CD8-positive, alpha-beta memory T cell (primary cell): Measurements from ENCODE around the gene ZBTB11. TPM values are rescaled to one million over a fixed set of nuclear protein-coding genes. Genes with fewer than 3 reads are reported as not detected.

Experiments
- CTCF ChIA-PET: fragments of 350-600 bp; sonication (Branson Sonifier 250); formaldehyde crosslinking; loops from one replicate; lab custom pipeline; 2021; ENCODE audit warnings: antibody characterized with exemption; lab: Charles Lee
- POLR2A ChIA-PET: fragments of 350-600 bp; sonication (Branson Sonifier 250); formaldehyde crosslinking; loops from one replicate; lab custom pipeline; 2021; ENCODE audit warnings: antibody characterized with exemption; lab: Charles Lee
- DNase-seq, 5 donors: peaks; one replicate each; pipeline versions ENCODE4 v3.0.0 to v3.0.0-alpha.2; 2020 to 2022; ENCODE audit warnings: mixed read lengths in 1 of 5
- H3K27ac ChIP-seq: one replicate; pipeline ENCODE4 v1.7.0; 2013; ENCODE audit warnings: low read depth, mild to moderate bottlenecking, low read length, moderate library complexity
- H3K27me3 ChIP-seq: 2 replicates; pipeline ENCODE4 v1.7.0; 2013; ENCODE audit warnings: low read length, mild to moderate bottlenecking; ENCODE audit not compliant: insufficient read depth, poor library complexity, severe bottlenecking
- H3K36me3 ChIP-seq: 2 replicates; pipeline ENCODE4 v1.7.0; 2013; ENCODE audit warnings: mild to moderate bottlenecking, low read length, moderate library complexity; ENCODE audit not compliant: insufficient read depth
- H3K4me1 ChIP-seq: 2 replicates; pipeline ENCODE4 v1.7.0; 2013; ENCODE audit warnings: mild to moderate bottlenecking, low read length, moderate library complexity; ENCODE audit not compliant: insufficient read depth
- H3K4me3 ChIP-seq: 2 replicates; pipeline ENCODE4 v1.7.0; 2013; ENCODE audit warnings: mild to moderate bottlenecking, low read length
- H3K9me3 ChIP-seq: 2 replicates; pipeline ENCODE4 v1.7.0; 2013; ENCODE audit warnings: mild to moderate bottlenecking, low read length
- H3K27ac Mint-ChIP-seq, 8 donors: one replicate each; pipeline ENCODE4 v1.8.0; 2020 to 2021; ENCODE audit warnings: mixed read lengths in 8 of 8, mild to moderate bottlenecking in 6 of 8, inconsistent platforms in 3 of 8, moderate library complexity in 3 of 8
- H3K27me3 Mint-ChIP-seq, 2 donors: one replicate each; pipeline ENCODE4 v1.8.0; 2020 to 2021; ENCODE audit warnings: mixed read lengths in 2 of 2, mild to moderate bottlenecking in 1 of 2, moderate library complexity in 1 of 2
- H3K36me3 Mint-ChIP-seq, 3 donors: one replicate each; pipeline ENCODE4 v1.8.0; 2020 to 2021; ENCODE audit warnings: mixed read lengths in 3 of 3, inconsistent platforms in 1 of 3, mild to moderate bottlenecking in 1 of 3
- H3K4me1 Mint-ChIP-seq, 3 donors: one replicate each; pipeline ENCODE4 v1.8.0; 2020 to 2021; ENCODE audit warnings: mixed read lengths in 3 of 3, inconsistent platforms in 1 of 3, mild to moderate bottlenecking in 1 of 3
- H3K4me3 Mint-ChIP-seq, 7 donors: one replicate each; pipeline ENCODE4 v1.8.0; 2020 to 2021; ENCODE audit warnings: mixed read lengths in 7 of 7, mild to moderate bottlenecking in 6 of 7, moderate library complexity in 4 of 7, inconsistent platforms in 2 of 7
- H3K9me3 Mint-ChIP-seq, 5 donors: one replicate each; pipeline ENCODE4 v1.8.0; 2020 to 2022; ENCODE audit warnings: mixed read lengths in 5 of 5, mild to moderate bottlenecking in 3 of 5, moderate library complexity in 2 of 5, inconsistent platforms in 1 of 5
- polyA plus RNA-seq: library from polyadenylated mRNA; unstranded; fragments of 300-500 nt; fragmentation: Illumina TruSeq; gene quantifications from one replicate; pipeline ENCODE4 v1.2.3, GENCODE V29; 2021
- total RNA-seq, 2 experiments: library from RNA; stranded (reverse); gene quantifications; one replicate each; pipeline ENCODE4 v1.2.3, GENCODE V29; 2021

ZBTB11 gene, protein sequence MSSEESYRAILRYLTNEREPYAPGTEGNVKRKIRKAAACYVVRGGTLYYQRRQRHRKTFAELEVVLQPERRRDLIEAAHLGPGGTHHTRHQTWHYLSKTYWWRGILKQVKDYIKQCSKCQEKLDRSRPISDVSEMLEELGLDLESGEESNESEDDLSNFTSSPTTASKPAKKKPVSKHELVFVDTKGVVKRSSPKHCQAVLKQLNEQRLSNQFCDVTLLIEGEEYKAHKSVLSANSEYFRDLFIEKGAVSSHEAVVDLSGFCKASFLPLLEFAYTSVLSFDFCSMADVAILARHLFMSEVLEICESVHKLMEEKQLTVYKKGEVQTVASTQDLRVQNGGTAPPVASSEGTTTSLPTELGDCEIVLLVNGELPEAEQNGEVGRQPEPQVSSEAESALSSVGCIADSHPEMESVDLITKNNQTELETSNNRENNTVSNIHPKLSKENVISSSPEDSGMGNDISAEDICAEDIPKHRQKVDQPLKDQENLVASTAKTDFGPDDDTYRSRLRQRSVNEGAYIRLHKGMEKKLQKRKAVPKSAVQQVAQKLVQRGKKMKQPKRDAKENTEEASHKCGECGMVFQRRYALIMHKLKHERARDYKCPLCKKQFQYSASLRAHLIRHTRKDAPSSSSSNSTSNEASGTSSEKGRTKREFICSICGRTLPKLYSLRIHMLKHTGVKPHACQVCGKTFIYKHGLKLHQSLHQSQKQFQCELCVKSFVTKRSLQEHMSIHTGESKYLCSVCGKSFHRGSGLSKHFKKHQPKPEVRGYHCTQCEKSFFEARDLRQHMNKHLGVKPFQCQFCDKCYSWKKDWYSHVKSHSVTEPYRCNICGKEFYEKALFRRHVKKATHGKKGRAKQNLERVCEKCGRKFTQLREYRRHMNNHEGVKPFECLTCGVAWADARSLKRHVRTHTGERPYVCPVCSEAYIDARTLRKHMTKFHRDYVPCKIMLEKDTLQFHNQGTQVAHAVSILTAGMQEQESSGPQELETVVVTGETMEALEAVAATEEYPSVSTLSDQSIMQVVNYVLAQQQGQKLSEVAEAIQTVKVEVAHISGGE
- total RNA-seq (10 to 100 TPM; 28.9 to 29.7 TPM), polyA plus RNA-seq (14.5 TPM)

DNA sequence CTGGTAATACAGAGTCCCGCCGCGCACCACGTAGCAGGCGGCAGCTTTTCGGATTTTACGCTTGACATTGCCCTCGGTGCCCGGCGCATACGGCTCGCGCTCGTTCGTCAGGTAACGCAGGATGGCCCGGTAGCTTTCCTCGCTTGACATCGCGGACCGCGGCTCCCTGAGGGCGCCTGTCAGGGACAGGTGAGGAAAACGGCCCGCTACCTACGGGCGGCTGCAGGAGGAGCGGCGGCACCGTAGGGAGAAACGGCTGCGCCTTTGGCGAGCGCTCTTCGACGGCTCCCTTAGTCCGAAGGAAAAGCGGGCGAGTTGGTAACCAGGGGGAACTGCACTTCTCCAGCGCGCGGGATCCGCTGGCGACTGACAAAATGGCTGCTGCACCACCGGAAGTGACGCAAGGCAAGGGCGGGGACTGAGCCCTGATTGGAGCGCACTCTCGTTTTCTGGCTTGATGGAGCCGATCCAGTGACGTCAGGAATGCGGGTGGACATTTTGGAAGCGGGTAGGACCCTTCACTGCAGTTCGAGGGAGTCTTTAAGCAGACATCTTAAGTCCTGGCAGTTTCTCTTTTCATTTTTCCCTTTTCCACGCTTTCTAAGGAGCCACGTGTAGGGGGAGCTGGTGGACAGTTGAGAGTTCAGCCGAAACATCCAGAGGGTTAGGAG lies at the start of gene ZBTB11:
Gene ZBTB11, minus strand, starts transcription at position 368 of the 671 bp plus-strand sequence. Its CDS starts 218 bp downstream, at position 150.
- Mint-ChIP-seq H3K4me3 (peak within 1 kb of the TSS; percentile 95 to 98 (median 96)), H3K27me3 (peaks cover 0 to 3% of the 10 kb centered on the region in 2 donors), H3K9me3 (no peaks in the 10 kb centered on the region), H3K27ac (peak within 1 kb of the TSS; percentile 96 to 100 (median 98)), H3K36me3 (peaks cover 0 to 49% (median 8%) of the 10 kb centered on the region in 3 donors), H3K4me1 (peaks cover 41 to 67% (median 57%) of the 10 kb centered on the region in 3 donors)
- H3K27ac ChIP-seq: peak within 1 kb of the TSS; percentile 99
- peaks cover 26% of the 10 kb centered on the region for H3K4me1 ChIP-seq
- H3K9me3 ChIP-seq: no peaks in the 10 kb centered on the region
- ChIA-PET CTCF (interaction anchor here (0.7 to 6.2 kb wide), 8 partner anchors 9 to 173 kb away, joined by 3 to 45 read pairs (median 3); partner anchors contain the start of genes PCNP, RPL24 and SENP7), POLR2A (interaction anchor here (0.5 to 3.9 kb wide), 11 partner anchors 9 to 260 kb away, joined by 3 to 45 read pairs (median 5); partner anchors contain the start of genes CEP97, NFKBIZ, NXPE3 and PCNP)
- H3K4me3 ChIP-seq: peak within 1 kb of the TSS; percentile 90
- peaks cover 16% of the 10 kb centered on the region for H3K36me3 ChIP-seq
- H3K27me3 ChIP-seq: no peaks in the 10 kb centered on the region
- peak; percentile 99 to 100 (median 99) for DNase-seq

DNA sequence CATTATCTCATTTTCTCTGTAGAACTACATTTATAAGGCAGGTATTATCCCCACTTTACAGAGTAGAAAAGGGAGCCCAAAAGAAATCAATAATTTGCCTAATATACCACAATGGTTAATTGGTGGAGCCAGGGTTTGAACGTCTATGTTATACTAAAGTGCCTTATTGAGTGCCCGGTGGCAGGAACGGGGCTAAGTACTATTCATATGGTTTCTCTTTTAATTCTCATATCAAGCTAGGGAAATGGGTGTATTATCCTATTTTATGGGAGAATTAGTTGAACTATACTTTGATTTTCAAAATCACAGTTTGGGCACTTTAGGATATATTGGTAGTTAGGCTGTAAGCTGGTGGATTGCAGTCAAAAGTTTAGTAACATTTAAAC lies 49.0 kb upstream of the ZBTB11 start:
- H3K27ac ChIP-seq: peak overlapping the region; percentile 73
- POLR2A ChIA-PET: interaction anchor here (1.3 to 1.9 kb wide), 3 partner anchors 44 to 54 kb away, joined by 3 to 15 read pairs (median 6); partner anchors contain the start of gene NXPE3
- CTCF ChIA-PET: interaction anchor here (1.6 to 2.0 kb wide), 2 partner anchors 43 to 53 kb away, joined by 4 to 8 read pairs; partner anchors contain the start of gene NXPE3

GRCh38 chr3:101725194-101725889 lies 48.4 kb upstream of the ZBTB11 start:
- Mint-ChIP-seq H3K9me3 (no peaks in the 10 kb centered on the region), H3K4me1 (peaks cover 34 to 56% (median 53%) of the 10 kb centered on the region in 3 donors), H3K27me3 (no peaks in the 10 kb centered on the region), H3K27ac (peak overlapping the region; percentile 89 to 99 (median 97)), H3K4me3 (peak overlapping the region; percentile 96 to 100 (median 98)), H3K36me3 (peaks cover 0 to 41% (median 15%) of the 10 kb centered on the region in 3 donors)
- peak overlapping the region; percentile 99 for H3K4me3 ChIP-seq
- POLR2A ChIA-PET: interaction anchor here (0.9 to 1.9 kb wide), 7 partner anchors 38 to 504 kb away, joined by 3 to 15 read pairs (median 6); partner anchors contain the start of genes NXPE3, RPL24, TRMT10C and ZBTB11
- peaks cover 29% of the 10 kb centered on the region for H3K4me1 ChIP-seq
- no peaks in the 10 kb centered on the region for H3K9me3 ChIP-seq
- peak overlapping the region; percentile 73 for H3K27ac ChIP-seq
- H3K27me3 ChIP-seq: no peaks in the 10 kb centered on the region
- peak in 3 of 5 donors; percentile 14 to 56 (median 19) for DNase-seq
- no peaks in the 10 kb centered on the region for H3K36me3 ChIP-seq
- CTCF ChIA-PET: interaction anchor here (1.1 to 2.0 kb wide), 7 partner anchors 8 to 504 kb away, joined by 3 to 8 read pairs (median 4); partner anchors contain the start of gene NXPE3

More for the DNA sequence above, 49.0 kb upstream of the ZBTB11 start:
- Histone ChIP-seq H3K9me3 (no peaks in the 10 kb centered on the region), H3K27me3 (no peaks in the 10 kb centered on the region), H3K4me3 (peak overlapping the region; percentile 99), H3K4me1 (peaks cover 25% of the 10 kb centered on the region), H3K36me3 (no peaks in the 10 kb centered on the region)
- no peaks in the 10 kb centered on the region for H3K27me3 Mint-ChIP-seq
- H3K36me3 Mint-ChIP-seq: peaks cover 0 to 46% (median 15%) of the 10 kb centered on the region in 3 donors
- H3K4me1 Mint-ChIP-seq: peaks cover 31 to 51% (median 49%) of the 10 kb centered on the region in 3 donors
- peak overlapping the region; percentile 89 to 99 (median 97) for H3K27ac Mint-ChIP-seq
- H3K9me3 Mint-ChIP-seq: no peaks in the 10 kb centered on the region
- peak overlapping the region; percentile 96 to 100 (median 98) for H3K4me3 Mint-ChIP-seq
- no peak for DNase-seq

- H3K4me1 ChIP-seq: peaks cover 29% of the 10 kb centered on the region
- POLR2A ChIA-PET: interaction anchor here (0.5 to 1.9 kb wide), 12 partner anchors 10 to 505 kb away, joined by 3 to 15 read pairs (median 4); partner anchors contain the start of genes NFKBIZ, NXPE3, PCNP and RPL24
Measured at GRCh38 chr3:101724329-101725193, 47.6 kb upstream of the ZBTB11 start, which contains the start of gene CEP97. Gene CEP97, plus strand, starts transcription at chr3:101724614. Its CDS starts 63 bp downstream, at chr3:101724677.

GRCh38 chr3:101722394-101723173 lies 45.7 kb upstream of the ZBTB11 start:
- no peaks in the 10 kb centered on the region for H3K36me3 ChIP-seq
- Mint-ChIP-seq H3K4me3 (peak overlapping the region; percentile 57 to 71 (median 64)), H3K36me3 (peaks cover 0 to 19% (median 6%) of the 10 kb centered on the region in 3 donors), H3K27ac (peak overlapping the region; percentile 72 to 96 (median 86)), H3K9me3 (no peaks in the 10 kb centered on the region), H3K27me3 (no peaks in the 10 kb centered on the region), H3K4me1 (peaks cover 36 to 56% (median 51%) of the 10 kb centered on the region in 3 donors)
- no peaks in the 10 kb centered on the region for H3K9me3 ChIP-seq
- H3K27me3 ChIP-seq: no peaks in the 10 kb centered on the region
- ChIA-PET CTCF (interaction anchor here (0.8 to 2.2 kb wide), 4 partner anchors 16 to 57 kb away, joined by 3 to 7 read pairs (median 4); partner anchors contain the start of genes NXPE3 and RPL24), POLR2A (interaction anchor here (1.1 to 2.2 kb wide), 2 partner anchors 46 to 57 kb away, joined by 5 read pairs; partner anchors contain the start of genes NXPE3 and ZBTB11)
- DNase-seq: peak in 2 of 5 donors; percentile 24 to 33
- peaks cover 29% of the 10 kb centered on the region for H3K4me1 ChIP-seq
- H3K27ac ChIP-seq: no peak overlapping the region
- peak overlapping the region; percentile 35 for H3K4me3 ChIP-seq

More at GRCh38 chr3:101724329-101725193, 47.6 kb upstream of the ZBTB11 start, which contains the start of gene CEP97:
- peaks cover 36 to 60% (median 53%) of the 10 kb centered on the region in 3 donors for H3K4me1 Mint-ChIP-seq
- H3K36me3 ChIP-seq: no peaks in the 10 kb centered on the region
- peaks cover 0 to 35% (median 15%) of the 10 kb centered on the region in 3 donors for H3K36me3 Mint-ChIP-seq
- no peaks in the 10 kb centered on the region for H3K27me3 Mint-ChIP-seq
- H3K27me3 ChIP-seq: no peaks in the 10 kb centered on the region
- no peaks in the 10 kb centered on the region for H3K9me3 ChIP-seq
- peak within 1 kb of the TSS; percentile 89 to 99 (median 97) for H3K27ac Mint-ChIP-seq
- peak within 1 kb of the TSS; percentile 99 for H3K4me3 ChIP-seq
- peak within 1 kb of the TSS; percentile 73 for H3K27ac ChIP-seq
- peak within 1 kb of the TSS; percentile 96 to 100 (median 98) for H3K4me3 Mint-ChIP-seq
- no peaks in the 10 kb centered on the region for H3K9me3 Mint-ChIP-seq
- CTCF ChIA-PET: interaction anchor here (0.8 to 2.0 kb wide), 10 partner anchors 9 to 504 kb away, joined by 3 to 8 read pairs (median 4); partner anchors contain the start of gene NXPE3
- DNase-seq: peak; percentile 79 to 90 (median 84)
